Activated B cell treated with CpG ODN at 0.5 μM for 24 hours (primary cell): ENCODE measurements around the gene PMEL. TPM values are rescaled to one million over a fixed set of nuclear protein-coding genes. Genes with fewer than 3 reads are reported as not detected.

ENCODE experiments used
- ATAC-seq: fragments of 200-7000 bp; cut with Tn5 transposase; one replicate; pipeline ENCODE4 v1.10.0; 2021; ENCODE audit warnings: low read depth, mild to moderate bottlenecking, moderate library complexity
- CTCF ChIA-PET: fragments of 350-600 bp; sonication (Branson Sonifier 250); formaldehyde crosslinking; loops from one replicate; lab custom pipeline; 2021; ENCODE audit warnings: antibody characterized with exemption; lab: Charles Lee
- POLR2A ChIA-PET: fragments of 350-600 bp; sonication (Branson Sonifier 250); formaldehyde crosslinking; loops from one replicate; lab custom pipeline; 2021; ENCODE audit warnings: antibody characterized with exemption; lab: Charles Lee
- DNase-seq: peaks from one replicate; pipeline ENCODE4 v3.0.0; 2022
- H3K27ac Mint-ChIP-seq: one replicate; pipeline ENCODE4 v1.8.0; 2020; ENCODE audit warnings: mixed read lengths
- H3K27me3 Mint-ChIP-seq: one replicate; pipeline ENCODE4 v1.8.0; 2021; ENCODE audit warnings: mixed read lengths
- H3K36me3 Mint-ChIP-seq: one replicate; pipeline ENCODE4 v1.8.0; 2021; ENCODE audit warnings: low read depth, mixed read lengths
- H3K4me1 Mint-ChIP-seq: one replicate; pipeline ENCODE4 v1.8.0; 2021; ENCODE audit warnings: mixed read lengths
- H3K4me3 Mint-ChIP-seq: one replicate; pipeline ENCODE4 v1.8.0; 2020; ENCODE audit warnings: mild to moderate bottlenecking, mixed read lengths
- H3K9me3 Mint-ChIP-seq: one replicate; pipeline ENCODE4 v1.8.0; 2020; ENCODE audit warnings: mixed read lengths
- CTCF ChIP-seq: fragments of 200-600 bp; IDR thresholded peaks from one replicate; pipeline ENCODE4 v1.8.0; 2022; ENCODE audit warnings: antibody characterized with exemption, mild to moderate bottlenecking
- intact Hi-C: fragments of 100-400 bp; cut with micrococcal nuclease; formaldehyde crosslinking; loops from one replicate; pipeline ENCODE4 v1.15.1; 2024
- total RNA-seq: library from RNA; stranded (reverse); gene quantifications from 2 replicates; pipeline ENCODE4 v1.2.3, GENCODE V29; 2022

Gene PMEL
- total RNA-seq, 1 donor from 2014 or later: not detected

DNA sequence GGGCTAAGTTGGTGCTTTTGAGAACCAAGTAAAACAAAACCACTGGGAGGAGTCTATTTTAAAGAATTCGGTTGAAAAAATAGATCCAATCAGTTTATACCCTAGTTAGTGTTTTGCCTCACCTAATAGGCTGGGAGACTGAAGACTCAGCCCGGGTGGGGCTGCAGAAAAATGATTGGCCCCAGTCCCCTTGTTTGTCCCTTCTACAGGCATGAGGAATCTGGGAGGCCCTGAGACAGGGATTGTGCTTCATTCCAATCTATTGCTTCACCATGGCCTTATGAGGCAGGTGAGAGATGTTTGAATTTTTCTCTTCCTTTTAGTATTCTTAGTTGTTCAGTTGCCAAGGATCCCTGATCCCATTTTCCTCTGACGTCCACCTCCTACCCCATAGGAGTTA lies 6.2 kb upstream of the PMEL start:
- no peak for DNase-seq
- Mint-ChIP-seq H3K4me1 (peaks cover 30% of the 10 kb centered on the region), H3K27ac (no peak overlapping the region), H3K4me3 (no peak overlapping the region), H3K27me3 (no peaks in the 10 kb centered on the region), H3K9me3 (no peaks in the 10 kb centered on the region), H3K36me3 (peaks cover 13% of the 10 kb centered on the region)
- TF ChIP-seq CTCF: no peak
- POLR2A ChIA-PET: no interaction called here
- intact Hi-C loops: loop anchor here (2.0 to 5.0 kb wide), 3 partner anchors 147 to 665 kb away; partner anchors contain the start of genes NABP2, RNF41 and ZC3H10
- ATAC-seq: no peak
- CTCF ChIA-PET: no interaction called here

- Mint-ChIP-seq H3K4me1 (peaks cover 33% of the 10 kb centered on the region), H3K36me3 (peaks cover 16% of the 10 kb centered on the region), H3K27me3 (no peaks in the 10 kb centered on the region), H3K9me3 (no peaks in the 10 kb centered on the region), H3K27ac (no peak overlapping the region), H3K4me3 (peak overlapping the region; percentile 25)
- ChIA-PET CTCF (no interaction called here), POLR2A (interaction anchor here (0.5 kb wide), 1 partner anchor 58 kb away, joined by 3 read pairs; no protein-coding TSS in a partner anchor)
- ATAC-seq (no peak), DNase-seq (no peak)
- no peak for TF ChIP-seq CTCF
- intact Hi-C loops: loop anchor here (5.0 kb wide), 2 partner anchors 252 to 667 kb away; partner anchors contain the start of genes NABP2 and RNF41
These were observed 4.9 kb upstream of the PMEL start for GRCh38 chr12:55970775-55971174.

DNA sequence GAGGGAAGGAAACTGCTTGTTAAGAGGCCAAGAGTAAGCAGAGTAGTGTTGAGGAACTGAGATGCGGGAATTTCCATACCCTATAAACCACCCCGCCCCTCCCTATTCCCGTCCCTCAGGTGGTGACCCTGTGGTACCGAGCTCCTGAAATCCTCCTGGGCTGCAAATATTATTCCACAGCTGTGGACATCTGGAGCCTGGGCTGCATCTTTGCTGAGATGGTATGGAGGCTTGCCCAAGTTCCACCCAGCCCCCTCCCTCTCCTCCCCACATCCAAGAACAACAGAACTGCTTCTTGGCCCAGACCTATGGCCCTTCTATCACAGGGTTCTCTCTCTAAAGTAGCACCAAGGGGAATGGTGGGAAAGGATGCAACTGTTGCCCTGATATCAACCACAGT lies 3.5 kb upstream of the PMEL start:
- Mint-ChIP-seq H3K36me3 (peaks cover 14% of the 10 kb centered on the region), H3K4me1 (peaks cover 36% of the 10 kb centered on the region), H3K27ac (no peak overlapping the region), H3K4me3 (no peak overlapping the region), H3K27me3 (no peaks in the 10 kb centered on the region), H3K9me3 (no peaks in the 10 kb centered on the region)
- TF ChIP-seq CTCF: no peak
- CTCF ChIA-PET: interaction anchor here (1.0 kb wide), 1 partner anchor 231 kb away, joined by 4 read pairs; no protein-coding TSS in a partner anchor
- DNase-seq (no peak), ATAC-seq (no peak)
- intact Hi-C loops: no loop called here
- POLR2A ChIA-PET: interaction anchor here (0.7 to 1.4 kb wide), 5 partner anchors 9 to 1138 kb away, joined by 3 to 8 read pairs (median 4); partner anchors contain the start of genes ORMDL2 and SARNP

DNA sequence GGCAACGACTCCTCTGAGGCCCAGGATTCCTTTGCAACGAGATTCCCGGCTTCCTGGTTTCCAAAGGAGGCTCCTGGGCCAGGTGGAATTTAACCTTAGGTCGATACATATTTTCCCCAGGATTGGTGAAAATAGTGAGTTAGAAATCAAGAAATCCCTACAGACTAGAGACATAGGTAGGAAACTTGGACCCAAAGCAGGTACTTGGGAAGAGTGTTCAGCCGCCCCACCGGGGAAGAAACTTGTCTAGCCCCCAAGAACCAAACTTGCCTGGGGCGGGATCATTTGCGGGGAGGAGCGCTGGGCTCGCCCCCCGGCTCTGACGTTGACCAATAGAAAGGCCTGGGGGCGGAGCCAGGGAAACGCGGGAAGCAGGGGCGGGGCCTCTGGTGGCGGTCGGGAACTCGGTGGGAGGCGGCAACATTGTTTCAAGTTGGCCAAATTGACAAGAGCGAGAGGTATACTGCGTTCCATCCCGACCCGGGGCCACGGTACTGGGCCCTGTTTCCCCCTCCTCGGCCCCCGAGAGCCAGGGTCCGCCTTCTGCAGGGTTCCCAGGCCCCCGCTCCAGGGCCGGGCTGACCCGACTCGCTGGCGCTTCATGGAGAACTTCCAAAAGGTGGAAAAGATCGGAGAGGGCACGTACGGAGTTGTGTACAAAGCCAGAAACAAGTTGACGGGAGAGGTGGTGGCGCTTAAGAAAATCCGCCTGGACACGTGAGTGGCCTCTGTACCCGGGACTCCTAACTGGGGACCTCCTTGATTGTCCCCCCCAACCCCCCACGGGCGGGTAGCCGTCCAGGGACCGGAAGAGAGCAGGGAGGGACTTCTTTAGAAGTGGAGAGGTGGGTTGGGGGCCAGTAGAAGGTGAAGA lies 803 bp upstream of the PMEL start, which contains the start of gene CDK2:
CDK2 (plus strand) TSS at position 423 of the 874 bp plus-strand sequence; CDS start at position 602, 179 bp downstream.
- Mint-ChIP-seq H3K4me1 (peaks cover 34% of the 10 kb centered on the region), H3K4me3 (peak within 1 kb of the TSS; percentile 93), H3K9me3 (no peaks in the 10 kb centered on the region), H3K27ac (peak within 1 kb of the TSS; percentile 66), H3K36me3 (peaks cover 14% of the 10 kb centered on the region), H3K27me3 (no peaks in the 10 kb centered on the region)
- ATAC-seq (peak; percentile 99), DNase-seq (peak; percentile 83)
- intact Hi-C loops: loop anchor here (1.0 kb wide), 1 partner anchor 8 kb away; the partner anchor contains the start of gene RAB5B
- POLR2A ChIA-PET: interaction anchor here (0.6 kb wide), 1 partner anchor 63 kb away, joined by 6 read pairs; no protein-coding TSS in a partner anchor
- CTCF ChIA-PET: no interaction called here
- TF ChIP-seq CTCF: no peak

DNA sequence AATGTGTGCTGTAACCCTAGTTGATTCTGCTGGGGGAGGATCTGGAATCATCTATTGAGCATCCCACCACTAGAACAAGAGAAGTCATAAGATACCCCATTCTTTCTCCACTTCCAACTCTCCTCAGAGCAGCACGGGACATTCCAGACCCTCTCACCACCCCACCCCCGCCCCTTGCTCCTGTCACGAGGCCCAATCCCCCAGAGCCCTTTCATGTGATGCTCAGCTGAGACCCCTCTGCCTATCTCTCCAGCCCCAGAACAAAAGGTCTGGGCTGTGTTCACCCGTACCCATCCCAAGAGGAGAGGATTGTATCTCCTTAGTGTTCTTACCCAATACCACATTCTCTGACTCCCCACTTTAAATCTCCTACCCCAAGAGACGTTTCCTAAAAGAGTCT lies 602 bp downstream of the PMEL start:
- ChIA-PET CTCF (interaction anchor here (0.7 kb wide), 1 partner anchor 226 kb away, joined by 3 read pairs; no protein-coding TSS in a partner anchor), POLR2A (no interaction called here)
- intact Hi-C loops: no loop called here
- ATAC-seq (no peak), DNase-seq (no peak)
- Mint-ChIP-seq H3K27ac (no peak overlapping the region), H3K4me1 (peaks cover 27% of the 10 kb centered on the region), H3K36me3 (peaks cover 9% of the 10 kb centered on the region), H3K27me3 (no peaks in the 10 kb centered on the region), H3K9me3 (no peaks in the 10 kb centered on the region), H3K4me3 (peak overlapping the region; percentile 93)
- no peak for TF ChIP-seq CTCF
